Karpas-422 (cell line): ENCODE results near the gene TBL3. TPM values are rescaled to one million over a fixed set of nuclear protein-coding genes. Genes with fewer than 3 reads are reported as not detected.

Experiments
- DNase-seq: peaks from one replicate; pipeline ENCODE4 v3.0.0-alpha.2; 2015
- H2AFZ ChIP-seq: fragments of 200-600 bp; sonication (generic); 2 replicates; pipeline ENCODE4 v1.6.1; 2014; ENCODE audit warnings: antibody characterized with exemption, low read length, mixed read lengths
- H3K27ac ChIP-seq: fragments of 200-600 bp; sonication (generic); 2 replicates; pipeline ENCODE4 v1.5.1; 2014; ENCODE audit warnings: mild to moderate bottlenecking, low read length, moderate library complexity
- H3K27me3 ChIP-seq: fragments of 200-600 bp; sonication (generic); 2 replicates; pipeline ENCODE4 v1.6.1; 2014; ENCODE audit warnings: low read length, mixed read lengths
- H3K36me3 ChIP-seq: fragments of 200-600 bp; sonication (generic); 2 replicates; pipeline ENCODE4 v1.6.1; 2014; ENCODE audit warnings: low read length, mixed read lengths; ENCODE audit not compliant: insufficient read depth
- H3K4me1 ChIP-seq: fragments of 200-600 bp; sonication (generic); 2 replicates; pipeline ENCODE4 v1.6.1; 2014; ENCODE audit warnings: mild to moderate bottlenecking, low read length, mixed read lengths
- H3K4me2 ChIP-seq: fragments of 200-600 bp; sonication (generic); 2 replicates; pipeline ENCODE4 v1.6.1; 2014; ENCODE audit warnings: low read length, low read depth, mild to moderate bottlenecking; ENCODE audit not compliant: poor library complexity, severe bottlenecking
- H3K4me3 ChIP-seq: fragments of 200-600 bp; sonication (generic); 2 replicates; pipeline ENCODE4 v1.5.1; 2014; ENCODE audit warnings: mild to moderate bottlenecking, antibody characterized with exemption, low read length, mixed read lengths
- H3K79me2 ChIP-seq: fragments of 200-600 bp; sonication (generic); 2 replicates; pipeline ENCODE4 v1.6.1; 2014; ENCODE audit warnings: mild to moderate bottlenecking, low read length, mixed read lengths
- H3K9ac ChIP-seq: fragments of 200-600 bp; sonication (generic); 2 replicates; pipeline ENCODE4 v1.6.0; 2014; ENCODE audit warnings: low read length
- H3K9me2 ChIP-seq: fragments of 200-600 bp; sonication (generic), shearing (Covaris generic); replicated peaks from 2 replicates; pipeline ENCODE4 v1.6.0; 2014; ENCODE audit warnings: mild to moderate bottlenecking, low read length, moderate library complexity; ENCODE audit not compliant: insufficient read depth
- H3K9me3 ChIP-seq: fragments of 300-700, 200-600 bp; sonication (generic); 2 replicates; pipeline ENCODE4 v1.6.1; 2014; ENCODE audit warnings: low read length, mixed read lengths
- H4K20me1 ChIP-seq: fragments of 200-600 bp; sonication (generic); 2 replicates; pipeline ENCODE4 v1.6.1; 2014; ENCODE audit warnings: mild to moderate bottlenecking, antibody characterized with exemption, low read length, low read depth; ENCODE audit not compliant: insufficient read depth
- total RNA-seq: library from RNA; depleted of rRNA; stranded (reverse); fragments of >200 nt; shearing (Covaris generic); gene quantifications from 2 replicates; pipeline ENCODE4 v1.2.3, GENCODE V29; 2014; ENCODE audit warnings: low replicate concordance

The TBL3 gene
- total RNA-seq, 1 experiment from 2014 or later, result 25.4 TPM

GRCh38 chr16:1965396-1966001, 6.4 kb upstream of the TBL3 start:
- no peaks in the 10 kb centered on the region for H3K9me2 ChIP-seq
- H3K9ac ChIP-seq, result peak overlapping the region; percentile 98
- peak overlapping the region; percentile 81 for H3K4me3 ChIP-seq
- H3K4me1 ChIP-seq, result peaks cover 38% of the 10 kb centered on the region
- H3K27me3 ChIP-seq, result no peaks in the 10 kb centered on the region
- H3K36me3 ChIP-seq, result peaks cover 23% of the 10 kb centered on the region
- DNase-seq, result peak; percentile 61
- peak overlapping the region; percentile 73 for H3K4me2 ChIP-seq
- H2AFZ ChIP-seq, result no peak overlapping the region
- H4K20me1 ChIP-seq, result peaks cover 19% of the 10 kb centered on the region
- peaks cover 33% of the 10 kb centered on the region for H3K79me2 ChIP-seq
- no peaks in the 10 kb centered on the region for H3K9me3 ChIP-seq
- peak overlapping the region; percentile 40; the same call in 1 of the 2 replicates for H3K27ac ChIP-seq

- Histone ChIP-seq H3K9me3 (no peaks in the 10 kb centered on the region), H3K27ac (no peak within 1 kb of the TSS; the same call in 1 of the 2 replicates), H3K36me3 (peaks cover 23% of the 10 kb centered on the region), H3K4me1 (peaks cover 36% of the 10 kb centered on the region), H3K79me2 (peaks cover 38% of the 10 kb centered on the region), H3K9me2 (no peaks in the 10 kb centered on the region), H3K4me3 (peak within 1 kb of the TSS; percentile 81), H3K9ac (peak within 1 kb of the TSS; percentile 98), H3K27me3 (no peaks in the 10 kb centered on the region), H2AFZ (no peak within 1 kb of the TSS), H4K20me1 (peaks cover 19% of the 10 kb centered on the region), H3K4me2 (peak within 1 kb of the TSS; percentile 73)
- DNase-seq, result no peak
Measured at GRCh38 chr16:1966460-1966859, 5.4 kb upstream of the TBL3 start, which contains the start of gene RNF151. RNF151 (plus strand) TSS chr16:1966856; CDS start chr16:1966882, 26 bp downstream.

GRCh38 chr16:1968146-1968953, 3.5 kb upstream of the TBL3 start:
- Histone ChIP-seq H3K79me2 (peaks cover 48% of the 10 kb centered on the region), H3K27me3 (no peaks in the 10 kb centered on the region), H3K9me3 (no peaks in the 10 kb centered on the region), H3K9me2 (no peaks in the 10 kb centered on the region), H3K4me1 (peaks cover 26% of the 10 kb centered on the region), H3K36me3 (peaks cover 10% of the 10 kb centered on the region), H3K4me2 (no peak overlapping the region), H3K4me3 (no peak overlapping the region), H3K9ac (no peak overlapping the region), H2AFZ (no peak overlapping the region), H4K20me1 (peaks cover 11% of the 10 kb centered on the region), H3K27ac (no peak overlapping the region)
- no peak for DNase-seq

DNA sequence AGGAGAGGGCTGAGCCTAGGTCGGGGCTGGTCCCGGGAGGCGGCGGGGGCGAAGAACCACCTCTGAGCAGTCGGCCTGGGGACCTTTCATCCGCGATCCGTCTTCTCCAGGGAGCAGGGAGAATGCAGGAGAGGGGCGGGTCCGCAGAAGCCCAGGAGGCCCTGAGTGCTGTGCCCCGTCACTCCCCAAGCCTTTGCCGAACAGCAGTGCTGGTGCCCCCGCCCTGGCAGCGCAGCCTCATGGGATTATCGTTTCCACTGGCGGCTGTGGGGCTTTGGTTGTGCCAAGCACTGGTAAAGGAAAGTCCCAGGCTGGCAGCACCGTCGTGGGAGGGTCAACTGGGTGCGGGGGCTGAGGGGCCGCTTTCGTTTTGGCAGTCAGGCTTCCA, 631 bp downstream of the TBL3 start:
- H3K36me3 ChIP-seq, result no peaks in the 10 kb centered on the region
- H3K27me3 ChIP-seq, result no peaks in the 10 kb centered on the region
- no peaks in the 10 kb centered on the region for H3K9me2 ChIP-seq
- H4K20me1 ChIP-seq, result no peaks in the 10 kb centered on the region; the same call in 1 of the 2 replicates
- DNase-seq, result peak; percentile 50
- H3K4me3 ChIP-seq, result peak overlapping the region; percentile 94
- H3K9ac ChIP-seq, result peak overlapping the region; percentile 100
- peaks cover 29% of the 10 kb centered on the region for H3K79me2 ChIP-seq
- H2AFZ ChIP-seq, result no peak overlapping the region
- H3K4me2 ChIP-seq, result peak overlapping the region; percentile 97
- H3K9me3 ChIP-seq, result no peaks in the 10 kb centered on the region
- no peak overlapping the region for H3K27ac ChIP-seq
- peaks cover 21% of the 10 kb centered on the region for H3K4me1 ChIP-seq

- H3K4me3 ChIP-seq, result peak overlapping the region; percentile 94; the same call in 1 of the 2 replicates
- H3K27ac ChIP-seq, result no peak overlapping the region
- H3K4me2 ChIP-seq, result peak overlapping the region; percentile 97
Measured at GRCh38 chr16:1973461-1974156, 1.8 kb downstream of the TBL3 start.

DNA sequence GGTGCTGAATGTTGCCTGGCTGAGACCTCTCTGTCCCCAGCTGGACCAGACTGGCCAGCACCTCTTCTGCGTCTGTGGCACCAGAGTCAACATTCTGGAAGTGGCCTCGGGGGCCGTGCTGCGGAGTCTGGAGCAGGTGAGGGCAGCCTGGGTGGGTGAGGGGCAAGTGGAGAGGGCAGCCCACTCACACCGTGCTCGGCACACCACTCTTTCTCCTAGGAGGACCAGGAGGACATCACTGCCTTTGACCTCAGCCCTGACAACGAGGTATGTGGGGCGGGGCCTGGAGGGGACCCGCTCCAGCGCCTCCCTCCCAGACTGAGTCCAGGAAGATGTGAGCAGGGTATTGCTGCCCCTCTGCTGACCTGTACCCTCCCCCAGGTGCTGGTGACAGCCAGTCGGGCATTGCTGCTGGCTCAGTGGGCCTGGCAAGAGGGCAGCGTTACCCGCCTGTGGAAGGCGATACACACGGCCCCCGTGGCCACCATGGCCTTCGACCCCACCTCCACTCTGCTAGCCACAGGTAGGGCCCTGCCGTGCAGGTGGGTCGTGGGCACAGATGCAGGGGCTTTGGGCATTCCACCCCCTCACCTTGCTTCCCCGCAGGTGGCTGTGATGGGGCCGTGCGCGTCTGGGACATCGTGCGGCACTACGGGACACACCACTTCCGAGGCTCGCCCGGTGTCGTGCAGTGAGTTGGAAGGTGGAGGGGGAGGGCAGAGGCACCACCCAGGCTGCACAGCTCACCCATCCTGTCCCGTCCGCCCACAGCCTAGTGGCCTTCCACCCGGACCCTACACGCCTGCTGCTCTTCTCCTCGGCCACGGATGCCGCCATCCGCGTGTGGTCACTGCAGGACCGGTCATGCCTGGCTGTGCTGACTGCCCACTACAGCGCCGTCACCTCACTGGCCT, 2.6 kb downstream of the TBL3 start:
- no peak overlapping the region for H3K4me3 ChIP-seq
- H3K9me2 ChIP-seq, result no peaks in the 10 kb centered on the region
- no peak overlapping the region for H3K27ac ChIP-seq
- DNase-seq, result no peak
- no peaks in the 10 kb centered on the region; the same call in 1 of the 2 replicates for H4K20me1 ChIP-seq
- peaks cover 29% of the 10 kb centered on the region for H3K79me2 ChIP-seq
- no peak overlapping the region for H3K9ac ChIP-seq
- peaks cover 21% of the 10 kb centered on the region for H3K4me1 ChIP-seq
- H3K9me3 ChIP-seq, result no peaks in the 10 kb centered on the region
- H3K27me3 ChIP-seq, result no peaks in the 10 kb centered on the region
- no peak overlapping the region for H3K4me2 ChIP-seq
- no peak overlapping the region for H2AFZ ChIP-seq
- H3K36me3 ChIP-seq, result peaks cover 2% of the 10 kb centered on the region; the same call in 1 of the 2 replicates

More at GRCh38 chr16:1973461-1974156, 1.8 kb downstream of the TBL3 start:
- Histone ChIP-seq H3K79me2 (peaks cover 29% of the 10 kb centered on the region), H2AFZ (no peak overlapping the region), H3K9me2 (no peaks in the 10 kb centered on the region), H3K36me3 (peaks cover 2% of the 10 kb centered on the region; the same call in 1 of the 2 replicates), H3K27me3 (no peaks in the 10 kb centered on the region), H3K9me3 (no peaks in the 10 kb centered on the region), H4K20me1 (no peaks in the 10 kb centered on the region; the same call in 1 of the 2 replicates), H3K4me1 (peaks cover 21% of the 10 kb centered on the region), H3K9ac (peak overlapping the region; percentile 100)
- DNase-seq, result no peak

- peaks cover 21% of the 10 kb centered on the region for H3K4me1 ChIP-seq
- no peaks in the 10 kb centered on the region for H3K9me2 ChIP-seq
- H3K79me2 ChIP-seq, result peaks cover 29% of the 10 kb centered on the region
- no peak overlapping the region for H3K9ac ChIP-seq
- no peak for DNase-seq
- H3K36me3 ChIP-seq, result peaks cover 2% of the 10 kb centered on the region; the same call in 1 of the 2 replicates
- no peaks in the 10 kb centered on the region for H3K27me3 ChIP-seq
- H3K4me3 ChIP-seq, result no peak overlapping the region
- H2AFZ ChIP-seq, result no peak overlapping the region
- no peaks in the 10 kb centered on the region for H3K9me3 ChIP-seq
- H3K4me2 ChIP-seq, result no peak overlapping the region
- H4K20me1 ChIP-seq, result no peaks in the 10 kb centered on the region; the same call in 1 of the 2 replicates
- no peak overlapping the region for H3K27ac ChIP-seq
Measured at GRCh38 chr16:1975432-1976215, 3.8 kb downstream of the TBL3 start.
